ENCODE data around the gene TGFBR3. TPM values are rescaled to one million over a fixed set of nuclear protein-coding genes. Genes with fewer than 3 reads are reported as not detected.

Gene TGFBR3
- total and polyA plus RNA-seq, 9 of the 15 experiments (the other 6 are each of a cell fraction or from before 2014, with no cell fraction given): 3.6 to 32.4 (median 15.6) TPM

DNA sequence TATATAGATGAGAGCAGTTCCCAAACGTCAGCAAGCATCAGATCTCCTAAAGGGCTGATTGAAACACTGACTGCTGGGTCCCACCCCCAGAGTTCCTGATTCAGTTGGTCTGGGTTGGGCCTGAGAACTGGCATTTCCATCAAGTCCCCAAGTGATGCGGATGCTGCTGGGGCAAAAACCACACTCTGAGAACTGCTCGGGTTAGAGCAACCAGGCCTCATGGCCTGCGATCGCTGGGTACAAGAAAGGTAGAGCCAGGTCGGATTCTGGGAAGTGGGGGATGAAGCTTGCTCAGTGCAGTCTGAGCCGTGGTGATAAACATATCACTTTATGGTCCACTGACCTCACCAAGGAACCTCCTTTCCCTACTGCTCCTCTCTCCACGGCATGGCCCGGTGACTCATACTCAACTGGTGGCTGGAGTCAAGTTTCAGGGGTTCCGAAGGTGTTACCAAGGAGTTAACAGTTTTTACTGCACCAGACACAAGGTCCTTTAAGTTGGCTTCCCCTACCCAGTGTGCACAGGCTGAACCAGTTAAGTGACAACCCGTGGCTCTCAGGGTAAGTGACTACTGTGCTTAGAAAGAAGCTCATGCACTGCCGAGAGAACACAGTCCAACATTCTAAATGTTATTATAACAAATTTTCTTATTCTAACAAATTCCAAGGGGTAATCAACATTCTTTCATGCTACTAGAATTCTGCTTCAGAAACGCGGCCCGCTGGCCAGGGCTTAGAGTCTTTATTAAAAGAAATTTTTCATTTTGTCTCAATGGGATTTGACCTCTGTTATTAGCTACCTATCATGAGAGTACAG lies 153.5 kb downstream of the TGFBR3 start (continued):
- TF ChIP-seq HCFC1 (IDR thresholded peaks at IDR 0.05; ENCODE audit: low read depth, low read length): 0 out of 2 replicates have a peak, but pooled peaks have one; percentile 28
- TF ChIP-seq, protein P1, sequence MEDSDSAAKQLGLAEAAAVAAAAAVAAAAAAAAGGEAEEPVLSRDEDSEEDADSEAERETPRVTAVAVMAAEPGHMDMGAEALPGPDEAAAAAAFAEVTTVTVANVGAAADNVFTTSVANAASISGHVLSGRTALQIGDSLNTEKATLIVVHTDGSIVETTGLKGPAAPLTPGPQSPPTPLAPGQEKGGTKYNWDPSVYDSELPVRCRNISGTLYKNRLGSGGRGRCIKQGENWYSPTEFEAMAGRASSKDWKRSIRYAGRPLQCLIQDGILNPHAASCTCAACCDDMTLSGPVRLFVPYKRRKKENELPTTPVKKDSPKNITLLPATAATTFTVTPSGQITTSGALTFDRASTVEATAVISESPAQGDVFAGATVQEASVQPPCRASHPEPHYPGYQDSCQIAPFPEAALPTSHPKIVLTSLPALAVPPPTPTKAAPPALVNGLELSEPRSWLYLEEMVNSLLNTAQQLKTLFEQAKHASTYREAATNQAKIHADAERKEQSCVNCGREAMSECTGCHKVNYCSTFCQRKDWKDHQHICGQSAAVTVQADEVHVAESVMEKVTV (CRISPR knock-in tag; IDR thresholded peaks at IDR 0.05): no peak
- TF ChIP-seq ZNF347 (CRISPR knock-in tag; IDR thresholded peaks at IDR 0.05; ENCODE audit: low read depth): no peak
- TF ChIP-seq NBN (IDR thresholded peaks at IDR 0.05; ENCODE audit: low read depth): peak; percentile 94
- TF ChIP-seq ZNF668 (CRISPR knock-in tag; IDR thresholded peaks at IDR 0.05): peak; percentile 74; the same call in 1 of the 2 replicates
- TF ChIP-seq, protein P2, sequence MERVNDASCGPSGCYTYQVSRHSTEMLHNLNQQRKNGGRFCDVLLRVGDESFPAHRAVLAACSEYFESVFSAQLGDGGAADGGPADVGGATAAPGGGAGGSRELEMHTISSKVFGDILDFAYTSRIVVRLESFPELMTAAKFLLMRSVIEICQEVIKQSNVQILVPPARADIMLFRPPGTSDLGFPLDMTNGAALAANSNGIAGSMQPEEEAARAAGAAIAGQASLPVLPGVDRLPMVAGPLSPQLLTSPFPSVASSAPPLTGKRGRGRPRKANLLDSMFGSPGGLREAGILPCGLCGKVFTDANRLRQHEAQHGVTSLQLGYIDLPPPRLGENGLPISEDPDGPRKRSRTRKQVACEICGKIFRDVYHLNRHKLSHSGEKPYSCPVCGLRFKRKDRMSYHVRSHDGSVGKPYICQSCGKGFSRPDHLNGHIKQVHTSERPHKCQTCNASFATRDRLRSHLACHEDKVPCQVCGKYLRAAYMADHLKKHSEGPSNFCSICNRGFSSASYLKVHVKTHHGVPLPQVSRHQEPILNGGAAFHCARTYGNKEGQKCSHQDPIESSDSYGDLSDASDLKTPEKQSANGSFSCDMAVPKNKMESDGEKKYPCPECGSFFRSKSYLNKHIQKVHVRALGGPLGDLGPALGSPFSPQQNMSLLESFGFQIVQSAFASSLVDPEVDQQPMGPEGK (CRISPR knock-in tag; IDR thresholded peaks at IDR 0.05; ENCODE audit: borderline replicate concordance): no peak
- TF ChIP-seq, protein P3, sequence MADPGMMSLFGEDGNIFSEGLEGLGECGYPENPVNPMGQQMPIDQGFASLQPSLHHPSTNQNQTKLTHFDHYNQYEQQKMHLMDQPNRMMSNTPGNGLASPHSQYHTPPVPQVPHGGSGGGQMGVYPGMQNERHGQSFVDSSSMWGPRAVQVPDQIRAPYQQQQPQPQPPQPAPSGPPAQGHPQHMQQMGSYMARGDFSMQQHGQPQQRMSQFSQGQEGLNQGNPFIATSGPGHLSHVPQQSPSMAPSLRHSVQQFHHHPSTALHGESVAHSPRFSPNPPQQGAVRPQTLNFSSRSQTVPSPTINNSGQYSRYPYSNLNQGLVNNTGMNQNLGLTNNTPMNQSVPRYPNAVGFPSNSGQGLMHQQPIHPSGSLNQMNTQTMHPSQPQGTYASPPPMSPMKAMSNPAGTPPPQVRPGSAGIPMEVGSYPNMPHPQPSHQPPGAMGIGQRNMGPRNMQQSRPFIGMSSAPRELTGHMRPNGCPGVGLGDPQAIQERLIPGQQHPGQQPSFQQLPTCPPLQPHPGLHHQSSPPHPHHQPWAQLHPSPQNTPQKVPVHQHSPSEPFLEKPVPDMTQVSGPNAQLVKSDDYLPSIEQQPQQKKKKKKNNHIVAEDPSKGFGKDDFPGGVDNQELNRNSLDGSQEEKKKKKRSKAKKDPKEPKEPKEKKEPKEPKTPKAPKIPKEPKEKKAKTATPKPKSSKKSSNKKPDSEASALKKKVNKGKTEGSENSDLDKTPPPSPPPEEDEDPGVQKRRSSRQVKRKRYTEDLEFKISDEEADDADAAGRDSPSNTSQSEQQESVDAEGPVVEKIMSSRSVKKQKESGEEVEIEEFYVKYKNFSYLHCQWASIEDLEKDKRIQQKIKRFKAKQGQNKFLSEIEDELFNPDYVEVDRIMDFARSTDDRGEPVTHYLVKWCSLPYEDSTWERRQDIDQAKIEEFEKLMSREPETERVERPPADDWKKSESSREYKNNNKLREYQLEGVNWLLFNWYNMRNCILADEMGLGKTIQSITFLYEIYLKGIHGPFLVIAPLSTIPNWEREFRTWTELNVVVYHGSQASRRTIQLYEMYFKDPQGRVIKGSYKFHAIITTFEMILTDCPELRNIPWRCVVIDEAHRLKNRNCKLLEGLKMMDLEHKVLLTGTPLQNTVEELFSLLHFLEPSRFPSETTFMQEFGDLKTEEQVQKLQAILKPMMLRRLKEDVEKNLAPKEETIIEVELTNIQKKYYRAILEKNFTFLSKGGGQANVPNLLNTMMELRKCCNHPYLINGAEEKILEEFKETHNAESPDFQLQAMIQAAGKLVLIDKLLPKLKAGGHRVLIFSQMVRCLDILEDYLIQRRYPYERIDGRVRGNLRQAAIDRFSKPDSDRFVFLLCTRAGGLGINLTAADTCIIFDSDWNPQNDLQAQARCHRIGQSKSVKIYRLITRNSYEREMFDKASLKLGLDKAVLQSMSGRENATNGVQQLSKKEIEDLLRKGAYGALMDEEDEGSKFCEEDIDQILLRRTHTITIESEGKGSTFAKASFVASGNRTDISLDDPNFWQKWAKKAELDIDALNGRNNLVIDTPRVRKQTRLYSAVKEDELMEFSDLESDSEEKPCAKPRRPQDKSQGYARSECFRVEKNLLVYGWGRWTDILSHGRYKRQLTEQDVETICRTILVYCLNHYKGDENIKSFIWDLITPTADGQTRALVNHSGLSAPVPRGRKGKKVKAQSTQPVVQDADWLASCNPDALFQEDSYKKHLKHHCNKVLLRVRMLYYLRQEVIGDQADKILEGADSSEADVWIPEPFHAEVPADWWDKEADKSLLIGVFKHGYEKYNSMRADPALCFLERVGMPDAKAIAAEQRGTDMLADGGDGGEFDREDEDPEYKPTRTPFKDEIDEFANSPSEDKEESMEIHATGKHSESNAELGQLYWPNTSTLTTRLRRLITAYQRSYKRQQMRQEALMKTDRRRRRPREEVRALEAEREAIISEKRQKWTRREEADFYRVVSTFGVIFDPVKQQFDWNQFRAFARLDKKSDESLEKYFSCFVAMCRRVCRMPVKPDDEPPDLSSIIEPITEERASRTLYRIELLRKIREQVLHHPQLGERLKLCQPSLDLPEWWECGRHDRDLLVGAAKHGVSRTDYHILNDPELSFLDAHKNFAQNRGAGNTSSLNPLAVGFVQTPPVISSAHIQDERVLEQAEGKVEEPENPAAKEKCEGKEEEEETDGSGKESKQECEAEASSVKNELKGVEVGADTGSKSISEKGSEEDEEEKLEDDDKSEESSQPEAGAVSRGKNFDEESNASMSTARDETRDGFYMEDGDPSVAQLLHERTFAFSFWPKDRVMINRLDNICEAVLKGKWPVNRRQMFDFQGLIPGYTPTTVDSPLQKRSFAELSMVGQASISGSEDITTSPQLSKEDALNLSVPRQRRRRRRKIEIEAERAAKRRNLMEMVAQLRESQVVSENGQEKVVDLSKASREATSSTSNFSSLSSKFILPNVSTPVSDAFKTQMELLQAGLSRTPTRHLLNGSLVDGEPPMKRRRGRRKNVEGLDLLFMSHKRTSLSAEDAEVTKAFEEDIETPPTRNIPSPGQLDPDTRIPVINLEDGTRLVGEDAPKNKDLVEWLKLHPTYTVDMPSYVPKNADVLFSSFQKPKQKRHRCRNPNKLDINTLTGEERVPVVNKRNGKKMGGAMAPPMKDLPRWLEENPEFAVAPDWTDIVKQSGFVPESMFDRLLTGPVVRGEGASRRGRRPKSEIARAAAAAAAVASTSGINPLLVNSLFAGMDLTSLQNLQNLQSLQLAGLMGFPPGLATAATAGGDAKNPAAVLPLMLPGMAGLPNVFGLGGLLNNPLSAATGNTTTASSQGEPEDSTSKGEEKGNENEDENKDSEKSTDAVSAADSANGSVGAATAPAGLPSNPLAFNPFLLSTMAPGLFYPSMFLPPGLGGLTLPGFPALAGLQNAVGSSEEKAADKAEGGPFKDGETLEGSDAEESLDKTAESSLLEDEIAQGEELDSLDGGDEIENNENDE (IDR thresholded peaks at IDR 0.05; ENCODE audit: low read depth, low read length): no peak
- peak; percentile 62 for TF ChIP-seq PML (IDR thresholded peaks at IDR 0.05; ENCODE audit: low read length)
